ENCODE data around the gene DNMBP. TPM values are rescaled to one million over a fixed set of nuclear protein-coding genes. Genes with fewer than 3 reads are reported as not detected.
A peak's percentile ranks its signal among the peaks of the same experiment; 100 is the strongest.
"Not testable (repeated sequence)": the region's sequence is repeated elsewhere in the genome, so short reads cannot be mapped to it uniquely, and the experiment has no call there.

DNMBP gene
- total and polyA plus RNA-seq, 5 donors: 5.5 to 10.0 (median 7.7) TPM

- no peaks in the 10 kb centered on the region for H3K27me3 ChIP-seq (ENCODE audit: control insufficient read depth, insufficient read depth)
- peak; percentile 91 to 95 for ATAC-seq
- H3K4me1 ChIP-seq (ENCODE audit: control insufficient read depth, insufficient read depth, low read length): no peaks in the 10 kb centered on the region
- intact Hi-C loops (cut with DNase I): loop anchor here (5.0 to 10.0 kb wide), 2 partner anchors 169 to 201 kb away; no protein-coding TSS in a partner anchor
- DNase-seq: peak; percentile 67 to 81 (median 68)
- no peaks in the 10 kb centered on the region for H3K9me3 ChIP-seq (ENCODE audit: control insufficient read depth, low read length)
- H3K4me3 ChIP-seq (ENCODE audit: low read length): peak overlapping the region; percentile 31
- H3K27ac ChIP-seq (ENCODE audit: low read length): no peak overlapping the region
- WGBS: 4% methylated on average over 18 of the region's 18 CpGs
These were observed 163.8 kb downstream of the DNMBP start for GRCh38 chr10:99845837-99846382.

- 67% methylated on average over 6 of the region's 6 CpGs for WGBS
- Histone ChIP-seq H3K27ac (ENCODE audit: low read length) (no peak overlapping the region), H3K4me3 (ENCODE audit: low read length) (no peak overlapping the region), H3K4me1 (ENCODE audit: control insufficient read depth, insufficient read depth, low read length) (no peaks in the 10 kb centered on the region), H3K27me3 (ENCODE audit: control insufficient read depth, insufficient read depth) (no peaks in the 10 kb centered on the region), H3K9me3 (ENCODE audit: control insufficient read depth, low read length) (no peaks in the 10 kb centered on the region)
- ATAC-seq (no peak), DNase-seq (no peak)
- intact Hi-C loops (cut with DNase I): loop anchor here in 1 of 4 donors (10.0 kb wide), 1 partner anchor 170 kb away; no protein-coding TSS in a partner anchor
These were observed 165.3 kb downstream of the DNMBP start for GRCh38 chr10:99844433-99844955.

GRCh38 chr10:99843310-99843709 lies 166.4 kb downstream of the DNMBP start:
- H3K27me3 ChIP-seq (ENCODE audit: control insufficient read depth, insufficient read depth): no peaks in the 10 kb centered on the region
- H3K27ac ChIP-seq (ENCODE audit: low read length): no peak overlapping the region
- no peak overlapping the region for H3K4me3 ChIP-seq (ENCODE audit: low read length)
- 83% methylated on average over 3 of the region's 3 CpGs for WGBS
- ATAC-seq (no peak), DNase-seq (no peak)
- intact Hi-C loops (cut with DNase I): loop anchor here in 1 of 4 donors (10.0 kb wide), 1 partner anchor 171 kb away; no protein-coding TSS in a partner anchor
- H3K9me3 ChIP-seq (ENCODE audit: control insufficient read depth, low read length): no peaks in the 10 kb centered on the region
- H3K4me1 ChIP-seq (ENCODE audit: control insufficient read depth, insufficient read depth, low read length): no peaks in the 10 kb centered on the region

- no peaks in the 10 kb centered on the region for H3K4me1 ChIP-seq (ENCODE audit: control insufficient read depth, insufficient read depth, low read length)
- H3K4me3 ChIP-seq (ENCODE audit: low read length): no peak overlapping the region
- intact Hi-C loops (cut with DNase I): loop anchor here in 1 of 4 donors (10.0 kb wide), 1 partner anchor 173 kb away; no protein-coding TSS in a partner anchor
- 86% methylated on average over 7 of the region's 7 CpGs for WGBS
- ATAC-seq (no peak), DNase-seq (no peak)
- H3K27me3 ChIP-seq (ENCODE audit: control insufficient read depth, insufficient read depth): no peaks in the 10 kb centered on the region
- no peaks in the 10 kb centered on the region for H3K9me3 ChIP-seq (ENCODE audit: control insufficient read depth, low read length)
- no peak overlapping the region for H3K27ac ChIP-seq (ENCODE audit: low read length)
These were observed 168.0 kb downstream of the DNMBP start for GRCh38 chr10:99841746-99842145.

GRCh38 chr10:99840859-99841258 lies 168.9 kb downstream of the DNMBP start:
- intact Hi-C loops (cut with DNase I): loop anchor here in 1 of 4 donors (10.0 kb wide), 1 partner anchor 174 kb away; no protein-coding TSS in a partner anchor

GRCh38 chr10:99836711-99837110 lies 173.0 kb downstream of the DNMBP start:
- Histone ChIP-seq H3K4me1 (ENCODE audit: control insufficient read depth, insufficient read depth, low read length) (no peaks in the 10 kb centered on the region), H3K9me3 (ENCODE audit: control insufficient read depth, low read length) (no peaks in the 10 kb centered on the region), H3K4me3 (ENCODE audit: low read length) (no peak overlapping the region), H3K27me3 (ENCODE audit: control insufficient read depth, insufficient read depth) (no peaks in the 10 kb centered on the region), H3K27ac (ENCODE audit: low read length) (no peak overlapping the region)
- intact Hi-C loops (cut with DNase I): no loop called here
- WGBS: 76% methylated on average over 2 of the region's 2 CpGs
- ATAC-seq: no peak
- DNase-seq: no peak

More at GRCh38 chr10:99840859-99841258, 168.9 kb downstream of the DNMBP start:
- WGBS: 75% methylated on average over 2 of the region's 2 CpGs
- H3K4me1 ChIP-seq (ENCODE audit: control insufficient read depth, insufficient read depth, low read length); H3K4me3 ChIP-seq (ENCODE audit: low read length); H3K27ac ChIP-seq (ENCODE audit: low read length); H3K9me3 ChIP-seq (ENCODE audit: control insufficient read depth, low read length); DNase-seq; ATAC-seq; H3K27me3 ChIP-seq (ENCODE audit: control insufficient read depth, insufficient read depth): not testable (repeated sequence)

GRCh38 chr10:99835947-99836346 lies 173.8 kb downstream of the DNMBP start:
- intact Hi-C loops (cut with DNase I): no loop called here
- H3K9me3 ChIP-seq (ENCODE audit: control insufficient read depth, low read length): no peaks in the 10 kb centered on the region
- no peaks in the 10 kb centered on the region for H3K4me1 ChIP-seq (ENCODE audit: control insufficient read depth, insufficient read depth, low read length)
- no peak for DNase-seq
- no peak overlapping the region for H3K4me3 ChIP-seq (ENCODE audit: low read length)
- H3K27ac ChIP-seq (ENCODE audit: low read length): no peak overlapping the region
- no peak for ATAC-seq
- 68% methylated on average over 8 of the region's 8 CpGs for WGBS
- H3K27me3 ChIP-seq (ENCODE audit: control insufficient read depth, insufficient read depth): no peaks in the 10 kb centered on the region

- DNase-seq (no peak), ATAC-seq (no peak)
- Histone ChIP-seq H3K4me3 (ENCODE audit: low read length) (no peak overlapping the region), H3K4me1 (ENCODE audit: control insufficient read depth, insufficient read depth, low read length) (no peaks in the 10 kb centered on the region), H3K27ac (ENCODE audit: low read length) (no peak overlapping the region), H3K9me3 (ENCODE audit: control insufficient read depth, low read length) (no peaks in the 10 kb centered on the region), H3K27me3 (ENCODE audit: control insufficient read depth, insufficient read depth) (no peaks in the 10 kb centered on the region)
- intact Hi-C loops (cut with DNase I): no loop called here
- 83% methylated on average over 4 of the region's 4 CpGs for WGBS
These were observed 175.3 kb downstream of the DNMBP start for GRCh38 chr10:99834410-99834809.

GRCh38 chr10:99832439-99832838 lies 177.3 kb downstream of the DNMBP start:
- Histone ChIP-seq H3K4me1 (ENCODE audit: control insufficient read depth, insufficient read depth, low read length) (no peaks in the 10 kb centered on the region), H3K9me3 (ENCODE audit: control insufficient read depth, low read length) (peaks cover 2% of the 10 kb centered on the region), H3K27me3 (ENCODE audit: control insufficient read depth, insufficient read depth) (no peaks in the 10 kb centered on the region), H3K27ac (ENCODE audit: low read length) (no peak overlapping the region), H3K4me3 (ENCODE audit: low read length) (no peak overlapping the region)
- ATAC-seq (no peak), DNase-seq (no peak)
- WGBS: 76% methylated on average over 2 of the region's 2 CpGs
- intact Hi-C loops (cut with DNase I): no loop called here

- WGBS: 91% methylated on average over 2 of the region's 2 CpGs
- peaks cover 2% of the 10 kb centered on the region for H3K9me3 ChIP-seq (ENCODE audit: control insufficient read depth, low read length)
- H3K4me3 ChIP-seq (ENCODE audit: low read length): no peak overlapping the region
- no peaks in the 10 kb centered on the region for H3K4me1 ChIP-seq (ENCODE audit: control insufficient read depth, insufficient read depth, low read length)
- ATAC-seq (no peak), DNase-seq (no peak)
- intact Hi-C loops (cut with DNase I): no loop called here
- H3K27me3 ChIP-seq (ENCODE audit: control insufficient read depth, insufficient read depth): no peaks in the 10 kb centered on the region
- no peak overlapping the region for H3K27ac ChIP-seq (ENCODE audit: low read length)
These were observed 181.3 kb downstream of the DNMBP start for GRCh38 chr10:99828464-99828863.

- no peak overlapping the region for H3K4me3 ChIP-seq (ENCODE audit: low read length)
- H3K27ac ChIP-seq (ENCODE audit: low read length): no peak overlapping the region
- DNase-seq: no peak
- WGBS: 89% methylated on average over 3 of the region's 3 CpGs
- no peaks in the 10 kb centered on the region for H3K27me3 ChIP-seq (ENCODE audit: control insufficient read depth, insufficient read depth)
- H3K4me1 ChIP-seq (ENCODE audit: control insufficient read depth, insufficient read depth, low read length): no peaks in the 10 kb centered on the region
- intact Hi-C loops (cut with DNase I): no loop called here
- peaks cover 2% of the 10 kb centered on the region for H3K9me3 ChIP-seq (ENCODE audit: control insufficient read depth, low read length)
- no peak for ATAC-seq
These were observed 181.8 kb downstream of the DNMBP start for GRCh38 chr10:99827936-99828335.
